Muscle of leg (tissue), 11 donors: Measurements from ENCODE around the gene HAT1. TPM values are rescaled to one million over a fixed set of nuclear protein-coding genes. Genes with fewer than 3 reads are reported as not detected.
A peak's percentile ranks its signal among the peaks of the same experiment; 100 is the strongest.

Source experiments
- DNase-seq: peaks from one replicate; pipeline ENCODE4 v3.0.0; 2013
- H3K27ac ChIP-seq: one replicate; pipeline ENCODE4 v1.5.1; 2013; ENCODE audit warnings: mild to moderate bottlenecking, low read length, control low read depth
- H3K27me3 ChIP-seq: one replicate; pipeline ENCODE4 v1.6.1; 2013; ENCODE audit warnings: low read length; ENCODE audit not compliant: control insufficient read depth, insufficient read depth
- H3K36me3 ChIP-seq: one replicate; pipeline ENCODE4 v1.6.1; 2013; ENCODE audit warnings: low read length; ENCODE audit not compliant: control insufficient read depth, insufficient read depth
- H3K4me1 ChIP-seq: one replicate; pipeline ENCODE4 v1.6.1; 2013; ENCODE audit warnings: low read length; ENCODE audit not compliant: control insufficient read depth, insufficient read depth
- H3K4me3 ChIP-seq: one replicate; pipeline ENCODE4 v1.5.1; 2013; ENCODE audit warnings: low read length, control low read depth
- H3K9me3 ChIP-seq: replicated peaks from 2 replicates; pipeline ENCODE4 v1.6.1; 2013; ENCODE audit warnings: low read depth, low read length; ENCODE audit not compliant: control insufficient read depth
- WGBS: methylation state at CpG from one replicate; pipeline ENCODE4 v1.1.5; 2013; ENCODE audit warnings: missing lambda C conversion rate; ENCODE audit not compliant: insufficient coverage; 5-methylcytosine and 5-hydroxymethylcytosine counted together
- polyA plus RNA-seq, 8 donors: library from polyadenylated mRNA; unstranded; fragments of 120-200 nt; gene quantifications; one replicate each; pipeline versions ENCODE4 v1.2.1 to v1.2.3, GENCODE V29; 2013; ENCODE audit warnings: inconsistent platforms in 1 of 8, low replicate concordance in 1 of 8; ENCODE audit not compliant: insufficient read length in 8 of 8, insufficient read depth in 1 of 8
- total RNA-seq: library from RNA; stranded (reverse); fragments of 120-200 nt; gene quantifications from one replicate; pipeline ENCODE4 v1.2.4, GENCODE V29; 2013

Gene HAT1
- total and polyA plus RNA-seq, 9 donors: 28.3 to 45.1 (median 39.1) TPM

- H3K9me3 ChIP-seq: no peaks in the 10 kb centered on the region
- no peak for DNase-seq
- no peaks in the 10 kb centered on the region for H3K4me1 ChIP-seq
- no CpG with 5 or more reads among the region's 1 CpG for WGBS
- no peaks in the 10 kb centered on the region for H3K36me3 ChIP-seq
- no peak overlapping the region for H3K27ac ChIP-seq
- H3K27me3 ChIP-seq: no peaks in the 10 kb centered on the region
- no peak overlapping the region for H3K4me3 ChIP-seq
These were observed 11.8 kb upstream of the HAT1 start for GRCh38 chr2:171910494-171910893.

GRCh38 chr2:171913517-171913916 lies 8.7 kb upstream of the HAT1 start:
- Histone ChIP-seq H3K27ac (no peak overlapping the region), H3K27me3 (no peaks in the 10 kb centered on the region), H3K36me3 (no peaks in the 10 kb centered on the region), H3K4me1 (no peaks in the 10 kb centered on the region), H3K9me3 (no peaks in the 10 kb centered on the region), H3K4me3 (no peak overlapping the region)
- no CpG with 5 or more reads among the region's 3 CpGs for WGBS
- no peak for DNase-seq

DNA sequence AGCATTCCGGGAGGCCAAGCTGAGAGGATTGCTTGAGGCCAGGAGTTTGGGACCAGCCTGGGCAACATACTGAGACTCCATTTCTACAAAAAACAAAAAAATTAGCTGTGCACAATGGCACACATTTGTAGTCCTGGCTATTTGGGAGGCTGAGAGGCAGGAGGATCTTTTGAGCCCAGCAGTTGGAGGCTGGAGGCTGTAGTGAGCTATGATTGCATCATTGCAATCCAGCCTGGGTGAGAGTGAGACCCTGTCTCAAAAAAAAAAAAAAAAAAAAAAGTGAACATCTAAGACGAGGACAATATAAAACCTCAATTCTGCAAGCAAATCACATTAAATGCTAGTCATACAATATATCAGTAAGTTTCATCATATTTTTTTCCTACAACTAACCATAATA lies 2.8 kb upstream of the HAT1 start:
- no peak overlapping the region for H3K27ac ChIP-seq
- H3K36me3 ChIP-seq: no peaks in the 10 kb centered on the region
- no peaks in the 10 kb centered on the region for H3K9me3 ChIP-seq
- H3K27me3 ChIP-seq: no peaks in the 10 kb centered on the region
- H3K4me3 ChIP-seq: no peak overlapping the region
- no peak for DNase-seq
- WGBS: no CpG with 5 or more reads among the region's 2 CpGs
- H3K4me1 ChIP-seq: peaks cover 9% of the 10 kb centered on the region

DNA sequence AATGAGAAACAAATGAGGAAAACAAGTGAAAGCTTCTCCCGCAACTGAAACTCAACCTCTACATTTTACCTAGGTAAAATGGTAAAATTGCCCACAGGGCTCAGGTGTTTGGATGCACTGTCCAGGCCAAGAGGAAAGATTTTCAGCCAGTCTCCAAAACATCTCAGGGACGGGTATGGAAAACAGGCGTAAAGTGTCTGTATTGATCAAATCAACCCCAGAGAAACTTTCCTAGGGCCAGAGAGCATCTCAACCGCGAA lies 361 bp upstream of the HAT1 start:
- WGBS: 0% methylated on average over 2 of the region's 5 CpGs

GRCh38 chr2:171923206-171923605 lies 945 bp downstream of the HAT1 start:
- H3K36me3 ChIP-seq: peaks cover 7% of the 10 kb centered on the region
- peak; percentile 53 for DNase-seq
- no peaks in the 10 kb centered on the region for H3K9me3 ChIP-seq
- H3K4me3 ChIP-seq: peak overlapping the region; percentile 83
- WGBS: 21% methylated on average over 10 of the region's 13 CpGs
- H3K27ac ChIP-seq: peak overlapping the region; percentile 99
- H3K4me1 ChIP-seq: peaks cover 9% of the 10 kb centered on the region
- H3K27me3 ChIP-seq: no peaks in the 10 kb centered on the region

More for the DNA sequence above, 361 bp upstream of the HAT1 start:
- Histone ChIP-seq H3K36me3 (peaks cover 5% of the 10 kb centered on the region), H3K4me3 (peak overlapping the region; percentile 83), H3K27me3 (no peaks in the 10 kb centered on the region), H3K4me1 (peaks cover 9% of the 10 kb centered on the region), H3K27ac (peak overlapping the region; percentile 96), H3K9me3 (no peaks in the 10 kb centered on the region)
- DNase-seq: no peak

GRCh38 chr2:171924170-171924942 lies 2.1 kb downstream of the HAT1 start:
- no peaks in the 10 kb centered on the region for H3K27me3 ChIP-seq
- WGBS: 100% methylated on average over 3 of the region's 17 CpGs
- H3K36me3 ChIP-seq: peaks cover 7% of the 10 kb centered on the region
- no peak overlapping the region for H3K27ac ChIP-seq
- no peak for DNase-seq
- peaks cover 9% of the 10 kb centered on the region for H3K4me1 ChIP-seq
- H3K9me3 ChIP-seq: no peaks in the 10 kb centered on the region
- no peak overlapping the region for H3K4me3 ChIP-seq

- no peak overlapping the region for H3K27ac ChIP-seq
- peaks cover 3% of the 10 kb centered on the region for H3K9me3 ChIP-seq
- no peaks in the 10 kb centered on the region for H3K4me1 ChIP-seq
- no peak overlapping the region for H3K4me3 ChIP-seq
- peaks cover 17% of the 10 kb centered on the region for H3K36me3 ChIP-seq
- no peaks in the 10 kb centered on the region for H3K27me3 ChIP-seq
- 96% methylated on average over 2 of the region's 4 CpGs for WGBS
- DNase-seq: no peak
These were observed 8.1 kb downstream of the HAT1 start for GRCh38 chr2:171930385-171930784.

- H3K27me3 ChIP-seq: no peaks in the 10 kb centered on the region
- 100% methylated on average over 1 of the region's 9 CpGs for WGBS
- no peak overlapping the region for H3K4me3 ChIP-seq
- no peaks in the 10 kb centered on the region for H3K4me1 ChIP-seq
- H3K9me3 ChIP-seq: no peaks in the 10 kb centered on the region
- DNase-seq: no peak
- no peak overlapping the region for H3K27ac ChIP-seq
- H3K36me3 ChIP-seq: peaks cover 6% of the 10 kb centered on the region
These were observed 16.9 kb downstream of the HAT1 start for GRCh38 chr2:171939058-171939742.

DNA sequence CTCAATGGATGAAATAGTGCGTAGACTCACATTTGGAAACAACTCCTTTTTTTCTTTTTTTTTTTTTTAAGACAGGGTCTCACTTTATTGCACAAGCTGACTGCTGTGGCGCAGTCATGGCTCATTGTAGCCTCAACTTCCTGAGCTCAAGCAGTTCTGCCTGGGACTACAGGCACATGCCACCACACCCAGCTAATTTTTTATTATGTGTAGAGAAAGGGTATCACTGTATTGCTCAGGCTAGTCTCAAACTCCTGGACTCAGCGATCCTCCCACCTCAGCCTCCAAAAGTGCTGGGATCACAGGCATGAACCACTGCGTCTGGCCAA lies 17.4 kb downstream of the HAT1 start:
- H3K27me3 ChIP-seq: no peaks in the 10 kb centered on the region
- H3K27ac ChIP-seq: no peak overlapping the region
- H3K36me3 ChIP-seq: peaks cover 6% of the 10 kb centered on the region
- 100% methylated on average over 1 of the region's 4 CpGs for WGBS
- no peak for DNase-seq
- H3K4me1 ChIP-seq: no peaks in the 10 kb centered on the region
- no peaks in the 10 kb centered on the region for H3K9me3 ChIP-seq
- H3K4me3 ChIP-seq: no peak overlapping the region

DNA sequence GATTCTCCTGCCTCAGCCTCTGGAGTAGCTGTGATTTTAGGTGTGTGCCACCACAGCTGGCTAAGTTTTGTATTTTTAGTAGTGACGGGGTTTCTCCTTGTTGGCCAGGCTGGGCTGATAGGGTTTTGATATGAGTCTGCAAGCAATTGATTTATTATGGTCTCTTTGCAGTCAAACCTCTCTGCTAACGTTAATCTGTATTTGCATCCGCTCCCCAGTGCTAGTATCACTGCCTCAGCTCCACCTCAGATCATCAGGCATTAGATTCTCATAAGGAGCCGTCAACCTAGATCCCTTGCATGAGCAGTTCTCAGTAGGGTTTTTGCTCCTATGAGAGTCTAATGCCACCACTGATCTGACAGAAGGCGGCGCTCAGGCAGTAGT lies 19.0 kb downstream of the HAT1 start:
- 100% methylated on average over 2 of the region's 6 CpGs for WGBS
- Histone ChIP-seq H3K36me3 (peaks cover 6% of the 10 kb centered on the region), H3K27me3 (no peaks in the 10 kb centered on the region), H3K27ac (no peak overlapping the region), H3K4me1 (no peaks in the 10 kb centered on the region), H3K9me3 (no peaks in the 10 kb centered on the region), H3K4me3 (no peak overlapping the region)
- DNase-seq: no peak
